NCI-H524 treated with DMSO at 0.1 percent for 48 hours (cell line): ENCODE results near the gene SLC47A2.

ENCODE experiments used
- DNase-seq: peaks from one replicate; lab custom pipeline; 2025; lab: John Stamatoyannopoulos, UW

Gene SLC47A2

DNA sequence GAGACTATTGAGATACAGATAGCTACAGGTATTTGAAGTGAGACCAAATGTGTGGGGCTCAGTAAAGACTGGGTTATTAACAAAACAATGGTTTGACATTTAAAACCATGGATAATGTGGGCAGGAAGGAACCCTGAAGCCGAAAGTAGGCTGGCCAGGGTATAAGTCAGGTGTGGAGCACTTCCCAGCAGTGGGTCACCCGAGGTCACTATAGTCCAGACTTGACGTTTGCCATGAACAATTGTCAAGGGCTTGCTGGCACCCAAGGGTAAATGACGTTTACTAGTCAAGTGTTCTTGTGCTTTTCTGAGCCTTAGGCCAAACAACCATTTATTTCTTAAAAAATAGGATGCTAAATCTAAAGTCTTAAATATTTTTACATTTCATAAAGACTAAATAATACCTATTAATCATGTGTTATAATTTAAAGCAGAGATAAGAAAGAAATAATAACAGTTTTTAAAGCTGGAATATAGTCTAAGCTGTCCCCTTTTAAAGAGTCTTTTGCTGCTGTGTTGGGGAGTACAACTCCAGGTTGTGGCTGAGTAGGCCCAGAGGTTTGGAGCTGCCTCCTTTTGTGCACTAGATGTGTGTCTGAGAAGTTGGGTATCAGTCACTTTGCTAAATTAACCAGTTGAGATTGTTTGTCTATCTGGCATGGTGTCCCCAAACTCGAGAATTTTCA, 52.1 kb downstream of the SLC47A2 start:
- DNase-seq, result no peak

DNA sequence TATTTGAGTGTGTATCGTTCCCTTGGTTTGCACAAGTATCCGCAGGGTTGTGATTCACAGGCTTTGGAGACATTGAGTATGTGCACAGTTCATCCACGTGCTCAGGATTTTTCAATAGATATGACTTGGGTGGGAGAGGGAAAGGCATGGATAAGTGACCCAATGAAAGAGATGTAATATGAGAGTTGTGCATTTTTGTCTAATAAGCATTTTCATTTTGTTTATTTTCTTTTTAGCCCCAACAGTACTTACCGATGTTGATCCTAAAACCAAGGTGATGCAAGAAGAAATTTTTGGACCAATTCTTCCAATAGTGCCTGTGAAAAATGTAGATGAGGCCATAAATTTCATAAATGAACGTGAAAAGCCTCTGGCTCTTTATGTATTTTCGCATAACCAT, 53.3 kb downstream of the SLC47A2 start:
- no peak for DNase-seq

DNA sequence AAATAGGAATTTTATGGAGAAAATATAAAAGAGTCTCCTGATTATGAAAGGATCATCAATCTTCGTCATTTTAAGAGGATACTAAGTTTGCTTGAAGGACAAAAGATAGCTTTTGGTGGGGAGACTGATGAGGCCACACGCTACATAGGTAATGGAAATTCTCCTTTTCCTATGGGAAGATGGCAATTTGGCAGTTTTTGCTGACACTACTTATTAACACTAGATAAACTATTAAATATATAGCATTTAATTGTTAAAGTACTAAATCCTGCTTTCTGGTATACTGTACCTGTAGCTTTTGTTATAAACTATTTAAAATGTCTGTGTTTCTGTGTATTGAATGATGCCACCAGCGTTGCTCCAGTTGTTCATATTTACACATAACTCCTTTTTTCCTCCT, 55.3 kb downstream of the SLC47A2 start:
- DNase-seq, result no peak

DNA sequence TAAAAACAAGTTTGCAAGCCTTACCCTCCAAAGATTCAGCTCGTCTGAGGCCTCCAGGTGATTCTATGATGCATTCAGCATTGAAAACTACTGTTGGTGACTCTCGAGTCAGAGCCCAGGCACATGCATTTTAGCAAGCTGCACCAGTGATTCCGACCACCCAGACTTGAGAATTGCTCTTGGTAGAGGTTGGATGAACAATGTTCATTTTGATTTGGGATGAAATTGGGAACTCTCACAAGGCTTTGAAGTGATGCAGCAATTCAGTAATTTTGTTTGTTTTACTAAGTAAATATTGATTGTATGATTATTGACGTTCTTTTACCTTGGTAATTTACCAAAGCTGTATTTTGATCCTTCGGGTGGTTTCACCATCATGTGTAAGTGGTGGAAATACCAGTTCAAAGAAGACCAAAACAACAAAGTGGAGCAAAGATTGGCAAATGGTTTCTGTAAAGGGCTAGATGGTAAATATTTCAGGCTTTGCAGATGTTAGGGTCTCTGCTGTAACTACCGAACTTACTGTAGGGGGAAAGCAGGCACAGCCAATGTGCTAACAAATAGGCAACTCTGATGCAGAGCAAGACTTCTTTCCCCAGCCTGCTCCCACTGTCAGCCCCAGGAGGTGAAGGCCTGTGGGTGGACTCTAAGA, 56.0 kb downstream of the SLC47A2 start:
- DNase-seq, result no peak

DNA sequence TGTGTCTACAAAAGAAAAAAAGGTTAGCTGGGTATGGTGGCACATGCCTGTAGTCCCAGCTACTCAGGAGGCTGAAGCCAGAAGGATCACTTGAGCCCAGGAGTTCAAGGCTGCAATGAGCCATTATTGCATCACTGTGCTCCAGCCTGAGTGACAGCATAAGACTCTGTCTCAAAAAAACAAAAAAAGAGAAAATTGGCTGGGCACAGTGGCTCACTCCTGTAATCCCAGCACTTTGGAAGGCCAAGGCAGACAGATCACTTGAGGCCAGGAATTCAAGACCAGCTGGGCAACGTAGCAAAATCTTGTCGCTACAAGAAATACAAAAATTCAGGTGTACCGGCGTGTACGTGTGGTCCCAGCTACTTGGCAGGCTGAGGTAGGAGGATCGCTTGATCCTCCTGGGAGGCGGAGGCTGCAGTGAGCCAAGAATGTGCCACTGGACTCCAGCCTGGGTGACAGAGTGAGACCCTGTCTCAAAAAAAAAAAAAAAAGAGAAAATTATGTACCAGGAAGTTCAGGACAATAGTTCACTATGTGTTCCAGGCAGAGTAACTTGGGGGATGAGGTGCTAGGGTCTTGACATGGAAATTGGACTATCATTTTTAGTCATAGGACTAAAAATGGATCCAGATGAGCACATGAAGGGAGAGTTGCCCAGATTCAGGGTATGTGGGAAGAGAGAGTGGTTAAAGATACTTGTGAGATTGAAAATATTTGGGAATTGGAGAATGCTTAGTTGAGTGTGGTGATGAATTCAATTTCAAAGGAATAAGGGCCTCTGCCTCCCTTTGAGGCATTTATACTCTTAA, 56.8 kb downstream of the SLC47A2 start:
- DNase-seq, result no peak

DNA sequence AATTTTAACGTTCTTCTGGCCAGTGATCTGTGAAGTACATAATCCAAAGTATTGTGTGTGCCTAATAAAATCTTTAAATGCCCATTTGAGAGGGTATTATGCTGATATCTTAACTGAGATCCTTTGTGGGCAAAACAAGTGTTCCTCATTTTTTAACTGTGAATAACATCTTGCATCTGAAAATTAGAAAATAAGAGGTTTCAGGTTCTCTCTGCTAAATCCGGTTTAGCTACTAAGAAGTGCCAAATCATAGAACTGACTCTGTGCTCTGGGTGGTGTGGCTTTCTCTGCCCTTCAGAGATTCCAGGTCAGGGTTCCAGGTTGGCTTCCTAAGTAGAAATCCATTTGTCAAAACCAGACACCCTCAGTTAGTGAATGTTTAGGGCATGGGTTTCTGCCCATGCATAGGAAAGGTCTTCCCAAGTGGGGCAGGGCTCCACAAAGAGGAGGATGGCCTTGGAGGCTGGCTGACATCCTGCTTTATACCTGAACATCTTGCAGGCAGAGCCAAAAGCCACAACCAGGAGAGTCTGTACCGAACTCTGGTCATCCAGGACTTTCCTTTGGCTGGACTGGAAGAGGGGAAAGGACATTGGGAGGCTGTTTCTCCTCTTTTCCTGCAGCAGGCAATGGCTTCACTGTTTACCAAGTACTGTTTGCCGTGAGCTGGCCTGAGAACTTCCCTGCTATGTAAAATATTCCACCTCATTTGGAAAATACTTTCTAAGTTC, 59.4 kb downstream of the SLC47A2 start:
- no peak for DNase-seq

DNA sequence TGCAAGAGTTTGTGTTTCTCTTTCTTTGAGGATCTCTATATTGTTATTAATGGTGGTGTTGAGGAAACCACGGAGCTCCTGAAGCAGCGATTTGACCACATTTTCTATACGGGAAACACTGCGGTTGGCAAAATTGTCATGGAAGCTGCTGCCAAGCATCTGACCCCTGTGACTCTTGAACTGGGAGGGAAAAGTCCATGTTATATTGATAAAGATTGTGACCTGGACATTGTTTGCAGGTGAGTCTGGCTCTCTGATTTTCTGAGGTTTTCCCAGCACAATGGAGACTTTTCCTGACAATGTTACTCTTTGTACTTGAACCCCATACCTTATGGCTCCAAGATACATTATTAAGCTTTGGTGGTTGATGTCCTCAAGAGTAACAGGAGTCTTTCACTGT, 60.0 kb downstream of the SLC47A2 start:
- no peak for DNase-seq

DNA sequence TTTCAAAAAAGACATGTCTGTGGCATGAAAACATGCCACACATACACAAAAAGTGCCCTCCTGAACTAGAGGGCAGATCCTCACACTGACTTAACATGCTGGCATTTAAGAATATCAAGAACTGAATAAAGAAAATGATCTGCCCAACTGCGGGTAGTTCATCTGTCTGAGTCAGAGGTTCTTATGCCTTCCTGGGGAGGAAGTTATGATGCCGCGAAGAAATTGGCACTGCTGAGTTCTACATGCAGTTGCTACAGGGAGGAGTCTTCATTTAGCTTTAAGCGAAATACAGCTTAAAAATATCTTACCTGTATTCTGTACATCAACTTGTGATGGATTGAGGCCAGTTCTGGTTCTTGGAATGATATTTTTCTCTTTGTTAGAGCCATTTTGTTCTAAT, 61.5 kb downstream of the SLC47A2 start:
- no peak for DNase-seq

DNA sequence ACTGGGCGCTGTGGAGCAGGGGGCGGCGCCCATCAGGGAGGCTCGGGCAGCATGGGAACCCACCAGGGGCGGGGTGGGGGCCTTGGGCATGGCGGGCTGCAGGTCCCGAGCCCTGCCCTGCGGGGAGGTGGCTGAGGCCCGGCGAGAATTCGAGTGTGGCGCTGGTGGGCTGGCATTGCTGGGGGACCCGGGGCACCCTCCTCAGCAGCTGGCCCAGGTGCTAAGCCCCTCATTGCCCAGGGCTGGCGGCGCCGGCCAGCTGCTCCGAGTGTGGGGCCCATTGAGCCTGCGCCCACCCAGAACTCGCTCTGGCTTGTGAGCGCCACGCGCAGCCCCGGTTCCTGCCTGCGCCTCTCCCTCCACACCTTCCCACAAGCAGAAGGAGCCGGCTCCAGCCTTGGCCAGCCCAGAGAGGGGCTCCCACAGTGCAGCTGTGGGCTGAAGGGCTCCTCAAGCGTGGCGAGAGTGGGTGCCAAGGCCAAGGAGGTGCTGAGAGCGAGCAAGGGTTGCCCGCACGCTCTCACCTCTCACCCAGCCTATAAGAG, 62.0 kb downstream of the SLC47A2 start:
- DNase-seq, result no peak

DNA sequence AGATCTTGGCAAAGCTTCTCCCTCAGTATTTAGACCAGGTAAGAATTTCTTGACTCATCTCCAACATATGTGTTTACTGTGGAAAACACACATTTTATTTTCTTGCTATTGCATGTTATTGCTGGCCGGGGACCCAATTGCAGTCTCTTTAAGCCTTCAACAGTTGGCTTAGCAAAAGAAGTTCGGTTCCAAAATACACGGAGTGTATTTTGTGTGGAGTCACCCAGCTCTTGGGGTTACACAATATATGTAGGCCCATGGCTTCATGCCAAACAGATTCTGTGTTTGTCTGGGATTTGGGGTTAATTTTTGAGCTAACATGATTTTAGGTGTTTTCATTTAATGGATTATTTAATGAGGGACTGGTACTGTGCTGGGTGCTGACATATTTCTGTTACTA, 63.8 kb downstream of the SLC47A2 start:
- no peak for DNase-seq

DNA sequence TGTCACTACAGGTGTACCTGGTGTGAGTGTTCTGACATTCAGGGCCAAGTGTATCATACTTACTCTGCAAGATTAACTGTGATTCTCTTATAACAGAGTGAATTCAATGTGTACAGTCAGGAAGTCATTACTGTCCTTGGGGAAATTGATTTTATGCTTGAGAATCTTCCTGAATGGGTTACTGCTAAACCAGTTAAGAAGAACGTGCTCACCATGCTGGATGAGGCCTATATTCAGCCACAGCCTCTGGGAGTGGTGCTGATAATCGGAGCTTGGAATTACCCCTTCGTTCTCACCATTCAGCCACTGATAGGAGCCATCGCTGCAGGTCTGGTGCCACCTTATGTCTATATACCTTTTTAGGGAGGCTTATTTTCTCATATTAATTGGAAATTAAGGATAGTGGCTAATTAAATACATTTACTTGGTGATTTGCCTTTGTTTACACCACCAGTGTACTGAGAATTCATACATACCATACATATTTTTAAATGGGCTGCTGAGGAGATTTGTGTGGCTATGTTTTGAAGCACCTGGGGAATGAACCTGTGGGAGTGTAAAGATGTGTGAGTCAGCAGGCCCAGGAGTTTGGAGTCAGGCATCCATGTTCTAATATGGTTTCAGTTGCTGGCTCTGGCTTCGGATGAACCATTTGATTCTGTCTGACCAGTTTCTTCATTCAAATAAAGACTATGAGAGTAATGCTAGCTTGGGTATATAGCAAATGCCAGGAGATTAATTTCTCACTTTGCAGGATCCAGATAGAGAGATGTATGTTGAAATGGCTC, 64.7 kb downstream of the SLC47A2 start:
- no peak for DNase-seq

DNA sequence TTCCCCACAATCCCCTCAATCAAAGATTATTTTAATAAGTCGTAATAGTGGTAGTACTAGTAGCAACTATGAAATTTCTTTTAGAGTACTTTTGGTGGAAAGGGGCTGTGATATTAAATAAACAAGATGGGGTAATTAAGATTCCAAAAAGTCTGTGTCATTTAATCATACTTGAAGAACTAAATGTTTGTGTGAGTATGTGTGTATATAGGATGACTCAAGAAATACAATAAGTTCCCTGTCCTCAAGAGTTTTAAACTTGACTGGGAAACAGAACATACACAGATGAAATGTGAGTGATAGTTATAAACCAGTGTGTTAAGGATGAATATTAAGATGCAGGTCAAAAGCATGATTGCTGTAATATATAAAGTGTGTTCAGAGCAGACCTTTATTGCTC, 65.6 kb downstream of the SLC47A2 start:
- no peak for DNase-seq

DNA sequence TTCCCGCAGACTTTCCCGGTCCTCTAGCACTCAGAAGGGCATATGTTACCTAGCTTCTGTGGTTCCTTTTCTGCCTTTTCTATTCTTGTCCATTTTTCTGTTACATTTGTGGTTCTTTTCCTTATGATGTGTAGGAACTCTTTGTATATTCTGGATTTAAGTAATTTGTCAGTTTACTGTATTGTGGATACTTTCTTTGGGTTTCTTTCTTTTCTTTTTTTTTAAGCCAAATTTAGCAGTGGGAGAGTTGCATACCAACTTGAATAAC, 67.2 kb downstream of the SLC47A2 start:
- DNase-seq, result no peak

DNA sequence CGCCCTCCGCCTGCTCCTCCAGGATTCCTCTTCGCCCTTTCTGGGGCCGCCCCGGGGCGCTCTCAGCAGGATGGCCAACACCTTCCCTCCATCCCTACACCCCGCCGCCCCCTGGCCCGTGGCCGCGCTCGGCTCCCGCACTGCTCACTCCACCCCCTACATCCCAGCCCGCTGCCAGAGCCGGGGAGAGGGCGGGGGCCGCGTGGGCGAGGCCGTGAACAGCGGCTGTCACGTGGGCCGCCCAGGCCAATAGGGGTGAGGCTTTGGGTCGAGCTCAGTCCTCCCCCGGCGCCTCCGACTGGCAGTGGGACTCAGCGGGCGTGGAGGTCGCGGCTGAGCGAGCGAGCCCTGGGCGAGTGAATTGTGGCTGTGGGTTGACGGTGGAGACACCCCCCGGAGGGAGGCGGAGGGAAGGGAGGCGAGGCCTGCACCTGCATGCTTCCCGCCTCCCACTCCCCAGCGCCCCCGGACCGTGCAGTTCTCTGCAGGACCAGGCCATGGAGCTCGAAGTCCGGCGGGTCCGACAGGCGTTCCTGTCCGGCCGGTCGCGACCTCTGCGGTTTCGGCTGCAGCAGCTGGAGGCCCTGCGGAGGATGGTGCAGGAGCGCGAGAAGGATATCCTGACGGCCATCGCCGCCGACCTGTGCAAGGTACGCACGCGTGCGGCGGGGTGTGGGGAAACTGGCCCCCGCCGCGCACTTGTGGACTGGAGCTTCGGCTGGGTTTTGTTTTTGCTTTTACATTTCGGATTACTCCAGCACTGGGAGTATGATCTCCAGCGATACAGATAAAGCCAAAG, 67.7 kb downstream of the SLC47A2 start, which contains the start of gene ALDH3A2:
Gene ALDH3A2, plus strand, starts transcription at position 277 of the 799 bp plus-strand sequence. Its CDS starts 221 bp downstream, at position 498.
- DNase-seq, result peak; percentile 82

DNA sequence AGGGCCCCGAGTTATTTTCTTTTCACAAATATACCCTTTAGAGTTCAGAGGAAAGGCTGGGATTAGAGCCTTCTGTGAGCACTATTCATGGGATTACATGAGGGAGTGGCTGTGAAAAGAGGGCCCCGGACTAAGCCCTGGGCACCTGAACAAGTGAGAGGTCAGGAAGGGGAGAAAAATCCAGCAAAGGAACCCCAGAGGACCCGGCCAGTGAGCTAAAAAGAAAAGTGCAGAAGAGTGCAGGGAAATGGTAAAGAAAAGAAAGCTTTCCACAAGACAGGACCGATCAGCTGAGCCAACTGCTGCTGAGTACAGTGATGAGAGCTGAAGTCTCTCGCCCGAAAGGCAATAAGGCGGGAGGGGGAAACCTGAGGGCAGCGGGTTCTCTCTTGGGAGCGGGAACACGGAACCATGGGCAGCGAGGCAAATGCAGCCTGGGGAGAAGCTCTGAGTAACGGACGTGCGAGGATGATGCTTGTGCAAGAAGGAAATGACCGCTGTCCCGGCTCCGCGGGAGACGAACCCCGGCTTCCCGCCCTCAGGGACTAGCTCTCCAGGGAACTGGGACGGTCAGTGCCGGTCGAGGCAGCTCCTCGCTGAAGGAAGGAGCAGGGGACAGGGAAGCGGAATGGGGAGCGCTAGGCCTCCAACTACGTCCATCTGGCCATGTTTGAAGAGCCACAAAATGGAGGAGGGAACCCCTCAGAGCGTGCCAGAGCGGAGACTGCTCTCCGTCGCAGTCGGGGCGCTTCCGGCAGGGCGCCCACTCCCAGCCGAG, 68.5 kb downstream of the SLC47A2 start:
- peak; percentile 70 for DNase-seq

DNA sequence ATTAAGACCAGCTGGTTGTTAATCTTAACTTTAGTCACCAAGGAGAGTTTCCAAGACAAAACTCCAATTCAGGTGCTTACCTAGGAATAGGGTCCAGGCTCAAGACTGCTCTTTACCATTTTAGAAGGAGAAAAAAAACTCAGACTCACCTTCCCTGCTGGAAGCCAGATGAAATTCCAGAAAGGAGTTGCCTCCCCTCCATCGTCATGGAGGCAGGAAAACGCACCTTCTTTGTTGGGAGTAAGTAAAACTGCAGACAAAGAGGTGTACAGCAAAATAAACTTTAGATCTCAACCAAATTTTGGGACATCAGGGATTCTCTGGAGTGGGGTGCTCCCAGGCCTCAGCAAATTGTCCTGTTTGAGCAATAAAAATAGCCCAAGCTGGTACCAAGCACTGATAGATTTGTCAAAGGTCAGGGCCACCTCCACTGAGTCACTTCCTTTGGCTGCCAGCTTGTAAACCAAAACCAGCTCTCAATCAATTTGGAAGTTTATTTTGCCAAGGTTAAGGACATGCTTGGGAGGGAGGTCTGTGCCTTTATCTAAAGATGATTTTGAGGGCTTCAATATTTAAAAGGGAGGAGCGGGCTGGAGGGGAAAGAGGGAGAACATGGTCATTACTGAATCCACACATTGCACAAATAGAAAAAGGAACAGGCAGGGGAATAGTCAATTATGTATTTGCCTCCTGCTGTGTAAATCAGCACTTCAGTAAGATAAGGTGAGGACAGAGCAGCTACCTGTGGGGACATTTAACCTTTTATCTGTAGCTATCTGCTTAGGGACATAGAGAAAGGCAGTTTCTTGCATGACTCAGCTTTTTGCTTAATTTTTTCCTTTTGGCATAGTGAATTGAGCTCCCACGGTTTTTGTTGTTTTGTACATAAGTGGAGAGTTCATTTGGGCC, 69.3 kb downstream of the SLC47A2 start:
- no peak for DNase-seq

DNA sequence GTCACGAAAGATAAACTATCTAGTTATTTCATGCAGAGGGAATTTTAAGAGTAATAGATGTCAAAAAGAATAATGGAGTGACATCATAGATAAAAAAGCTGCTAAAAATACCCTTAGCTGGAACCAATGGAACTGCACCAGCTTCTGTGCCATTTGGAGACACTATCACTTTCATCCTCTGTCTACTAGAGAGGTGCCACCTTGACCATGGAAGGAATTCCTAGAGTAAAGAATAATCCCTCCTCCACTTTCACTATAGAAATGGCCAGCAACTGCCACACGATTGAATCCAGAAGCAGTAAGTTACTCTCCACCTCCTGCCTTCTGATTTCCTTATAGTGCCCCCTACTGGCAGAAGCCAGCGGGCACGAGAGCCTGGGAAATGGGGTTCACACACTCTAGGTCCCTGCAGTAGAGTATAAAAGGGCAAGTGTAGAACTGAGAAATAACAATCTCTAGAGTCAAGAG, 70.6 kb downstream of the SLC47A2 start:
- DNase-seq, result no peak

DNA sequence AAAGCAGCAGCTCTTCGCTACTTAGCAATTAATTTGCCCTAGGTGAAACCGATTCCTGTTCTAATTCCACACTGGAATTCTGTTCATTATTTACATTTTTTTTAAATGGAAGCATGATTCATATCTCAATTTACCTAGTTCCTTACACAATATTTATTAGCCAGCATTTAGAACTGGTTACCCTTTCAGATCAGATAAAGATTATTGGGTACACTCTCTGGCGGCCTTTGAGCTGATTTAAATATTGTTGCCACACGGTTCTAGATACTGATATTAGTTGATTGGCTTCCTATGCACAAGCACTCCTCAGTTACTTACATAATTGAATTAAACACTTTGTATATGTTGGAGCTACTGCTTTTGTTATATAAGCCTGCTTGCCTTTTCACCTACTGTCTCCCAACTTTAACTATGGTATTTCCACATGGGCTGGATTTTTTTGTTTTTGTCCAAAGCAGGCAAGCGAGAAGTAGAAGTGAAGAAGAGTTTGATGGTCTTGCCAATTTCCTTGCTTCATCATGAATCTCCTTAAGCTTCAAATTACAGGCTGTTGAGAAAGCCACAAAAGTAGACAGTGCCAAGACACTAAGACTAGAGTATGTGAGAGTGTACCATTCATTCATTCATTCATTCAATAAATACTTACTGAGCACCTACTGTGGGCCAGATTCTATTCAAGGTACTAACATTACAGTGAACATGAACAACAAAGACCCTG, 71.7 kb downstream of the SLC47A2 start:
- no peak for DNase-seq
